ENCODE results near the gene MYH16. TPM values are rescaled to one million over a fixed set of nuclear protein-coding genes. Genes with fewer than 3 reads are reported as not detected.

MYH16 gene
- total and polyA plus RNA-seq, 2 experiments from 2014 or later, result not detected

DNA sequence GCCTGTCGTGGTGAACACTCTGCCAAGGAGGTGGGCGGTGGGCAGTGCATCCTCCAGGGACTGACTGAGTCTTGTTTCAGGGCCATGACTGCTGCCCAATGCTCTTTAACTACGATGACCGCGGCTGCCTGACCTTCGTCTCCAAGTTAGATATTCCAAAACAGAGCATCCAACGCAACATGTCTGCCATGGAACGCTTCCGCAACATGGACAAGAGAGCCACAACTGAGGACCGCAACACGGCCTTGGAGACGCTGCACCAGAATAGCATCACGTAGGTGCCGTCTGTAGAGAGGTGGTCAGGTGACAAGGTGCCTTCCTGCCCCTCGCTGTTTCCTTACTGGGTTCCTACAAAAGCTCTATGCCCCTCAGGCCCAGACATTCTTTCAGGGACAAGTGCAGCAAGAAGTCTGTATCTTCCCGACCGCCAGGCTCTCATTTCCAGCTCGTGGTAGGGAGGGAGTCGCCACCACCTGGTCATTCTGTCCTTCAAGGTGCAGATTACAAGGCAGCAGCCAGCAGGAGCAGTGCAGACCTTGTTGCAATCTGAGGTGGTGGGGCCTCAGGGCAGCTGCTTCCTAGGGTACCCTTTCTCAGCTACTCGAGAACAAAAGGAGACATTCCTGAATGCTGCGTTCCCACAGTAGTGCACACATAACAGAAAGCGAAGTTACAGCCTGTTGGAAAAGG, 87.0 kb downstream of the MYH16 start (continued):
- TF ChIP-seq, protein P1, sequence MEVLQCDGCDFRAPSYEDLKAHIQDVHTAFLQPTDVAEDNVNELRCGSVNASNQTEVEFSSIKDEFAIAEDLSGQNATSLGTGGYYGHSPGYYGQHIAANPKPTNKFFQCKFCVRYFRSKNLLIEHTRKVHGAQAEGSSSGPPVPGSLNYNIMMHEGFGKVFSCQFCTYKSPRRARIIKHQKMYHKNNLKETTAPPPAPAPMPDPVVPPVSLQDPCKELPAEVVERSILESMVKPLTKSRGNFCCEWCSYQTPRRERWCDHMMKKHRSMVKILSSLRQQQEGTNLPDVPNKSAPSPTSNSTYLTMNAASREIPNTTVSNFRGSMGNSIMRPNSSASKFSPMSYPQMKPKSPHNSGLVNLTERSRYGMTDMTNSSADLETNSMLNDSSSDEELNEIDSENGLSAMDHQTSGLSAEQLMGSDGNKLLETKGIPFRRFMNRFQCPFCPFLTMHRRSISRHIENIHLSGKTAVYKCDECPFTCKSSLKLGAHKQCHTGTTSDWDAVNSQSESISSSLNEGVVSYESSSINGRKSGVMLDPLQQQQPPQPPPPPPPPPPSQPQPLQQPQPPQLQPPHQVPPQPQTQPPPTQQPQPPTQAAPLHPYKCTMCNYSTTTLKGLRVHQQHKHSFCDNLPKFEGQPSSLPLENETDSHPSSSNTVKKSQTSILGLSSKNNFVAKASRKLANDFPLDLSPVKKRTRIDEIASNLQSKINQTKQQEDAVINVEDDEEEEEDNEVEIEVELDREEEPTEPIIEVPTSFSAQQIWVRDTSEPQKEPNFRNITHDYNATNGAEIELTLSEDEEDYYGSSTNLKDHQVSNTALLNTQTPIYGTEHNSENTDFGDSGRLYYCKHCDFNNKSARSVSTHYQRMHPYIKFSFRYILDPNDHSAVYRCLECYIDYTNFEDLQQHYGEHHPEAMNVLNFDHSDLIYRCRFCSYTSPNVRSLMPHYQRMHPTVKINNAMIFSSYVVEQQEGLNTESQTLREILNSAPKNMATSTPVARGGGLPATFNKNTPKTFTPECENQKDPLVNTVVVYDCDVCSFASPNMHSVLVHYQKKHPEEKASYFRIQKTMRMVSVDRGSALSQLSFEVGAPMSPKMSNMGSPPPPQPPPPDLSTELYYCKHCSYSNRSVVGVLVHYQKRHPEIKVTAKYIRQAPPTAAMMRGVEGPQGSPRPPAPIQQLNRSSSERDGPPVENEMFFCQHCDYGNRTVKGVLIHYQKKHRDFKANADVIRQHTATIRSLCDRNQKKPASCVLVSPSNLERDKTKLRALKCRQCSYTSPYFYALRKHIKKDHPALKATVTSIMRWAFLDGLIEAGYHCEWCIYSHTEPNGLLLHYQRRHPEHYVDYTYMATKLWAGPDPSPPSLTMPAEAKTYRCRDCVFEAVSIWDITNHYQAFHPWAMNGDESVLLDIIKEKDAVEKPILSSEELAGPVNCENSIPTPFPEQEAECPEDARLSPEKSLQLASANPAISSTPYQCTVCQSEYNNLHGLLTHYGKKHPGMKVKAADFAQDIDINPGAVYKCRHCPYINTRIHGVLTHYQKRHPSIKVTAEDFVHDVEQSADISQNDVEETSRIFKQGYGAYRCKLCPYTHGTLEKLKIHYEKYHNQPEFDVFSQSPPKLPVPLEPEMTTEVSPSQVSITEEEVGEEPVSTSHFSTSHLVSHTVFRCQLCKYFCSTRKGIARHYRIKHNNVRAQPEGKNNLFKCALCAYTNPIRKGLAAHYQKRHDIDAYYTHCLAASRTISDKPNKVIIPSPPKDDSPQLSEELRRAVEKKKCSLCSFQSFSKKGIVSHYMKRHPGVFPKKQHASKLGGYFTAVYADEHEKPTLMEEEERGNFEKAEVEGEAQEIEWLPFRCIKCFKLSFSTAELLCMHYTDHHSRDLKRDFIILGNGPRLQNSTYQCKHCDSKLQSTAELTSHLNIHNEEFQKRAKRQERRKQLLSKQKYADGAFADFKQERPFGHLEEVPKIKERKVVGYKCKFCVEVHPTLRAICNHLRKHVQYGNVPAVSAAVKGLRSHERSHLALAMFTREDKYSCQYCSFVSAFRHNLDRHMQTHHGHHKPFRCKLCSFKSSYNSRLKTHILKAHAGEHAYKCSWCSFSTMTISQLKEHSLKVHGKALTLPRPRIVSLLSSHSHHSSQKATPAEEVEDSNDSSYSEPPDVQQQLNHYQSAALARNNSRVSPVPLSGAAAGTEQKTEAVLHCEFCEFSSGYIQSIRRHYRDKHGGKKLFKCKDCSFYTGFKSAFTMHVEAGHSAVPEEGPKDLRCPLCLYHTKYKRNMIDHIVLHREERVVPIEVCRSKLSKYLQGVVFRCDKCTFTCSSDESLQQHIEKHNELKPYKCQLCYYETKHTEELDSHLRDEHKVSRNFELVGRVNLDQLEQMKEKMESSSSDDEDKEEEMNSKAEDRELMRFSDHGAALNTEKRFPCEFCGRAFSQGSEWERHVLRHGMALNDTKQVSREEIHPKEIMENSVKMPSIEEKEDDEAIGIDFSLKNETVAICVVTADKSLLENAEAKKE (CRISPR knock-in tag; IDR thresholded peaks at IDR 0.05), result no peak
- TF ChIP-seq CTCF (conservative IDR thresholded peaks at IDR 0.05; ENCODE audit: low read depth in 2 of 2), result peak in 1 of 2 experiments; percentile 57; a peak in 2 of 4 replicates
- TF ChIP-seq REST (IDR thresholded peaks at IDR 0.05; ENCODE audit: unreplicated experiment), result no peak

Other genes with a start within 250 kb of the MYH16 start
- gene SMURF1, start 128.7 kb upstream of the MYH16 start, total RNA-seq (2014; rRNA removed; shearing (Covaris generic)), result 17.5 and 23.9 TPM in 2 replicates
- 5.0 and 5.8 TPM in 2 replicates for gene SMURF1, start 128.7 kb upstream of the MYH16 start, polyA plus RNA-seq (2016; fragmentation: Nextera tagmentation; extraction: Ambion mirVana)
- not detected in 2 replicates for gene KPNA7, start 64.7 kb upstream of the MYH16 start, total RNA-seq (2014; rRNA removed; shearing (Covaris generic))
- not detected in 2 replicates for gene KPNA7, start 64.7 kb upstream of the MYH16 start, polyA plus RNA-seq (2016; fragmentation: Nextera tagmentation; extraction: Ambion mirVana)
- gene ARPC1A, start 53.1 kb downstream of the MYH16 start, total RNA-seq (2014; rRNA removed; shearing (Covaris generic)), result 108 and 168 TPM in 2 replicates
- 210 and 246 TPM in 2 replicates for gene ARPC1A, start 53.1 kb downstream of the MYH16 start, polyA plus RNA-seq (2016; fragmentation: Nextera tagmentation; extraction: Ambion mirVana)
- 93.2 and 132 TPM in 2 replicates for gene ARPC1B, start 101.9 kb downstream of the MYH16 start, total RNA-seq (2014; rRNA removed; shearing (Covaris generic))
- 89.7 and 101 TPM in 2 replicates for gene ARPC1B, start 101.9 kb downstream of the MYH16 start, polyA plus RNA-seq (2016; fragmentation: Nextera tagmentation; extraction: Ambion mirVana)
- 93.1 and 125 TPM in 2 replicates for gene PDAP1, start 135.8 kb downstream of the MYH16 start, total RNA-seq (2014; rRNA removed; shearing (Covaris generic))
- gene PDAP1, start 135.8 kb downstream of the MYH16 start, polyA plus RNA-seq (2016; fragmentation: Nextera tagmentation; extraction: Ambion mirVana), result 134 and 205 TPM in 2 replicates
- gene BUD31, start 136.1 kb downstream of the MYH16 start, total RNA-seq (2014; rRNA removed; shearing (Covaris generic)), result 77.1 and 98.5 TPM in 2 replicates
- 227 and 247 TPM in 2 replicates for gene BUD31, start 136.1 kb downstream of the MYH16 start, polyA plus RNA-seq (2016; fragmentation: Nextera tagmentation; extraction: Ambion mirVana)
- 12.2 and 18.1 TPM in 2 replicates for gene PTCD1, start 166.0 kb downstream of the MYH16 start, total RNA-seq (2014; rRNA removed; shearing (Covaris generic))
- 10.7 and 13.4 TPM in 2 replicates for gene PTCD1, start 166.0 kb downstream of the MYH16 start, polyA plus RNA-seq (2016; fragmentation: Nextera tagmentation; extraction: Ambion mirVana)
- gene CPSF4, start 166.1 kb downstream of the MYH16 start, total RNA-seq (2014; rRNA removed; shearing (Covaris generic)), result 88.0 and 93.2 TPM in 2 replicates
- 33.4 and 34.3 TPM in 2 replicates for gene CPSF4, start 166.1 kb downstream of the MYH16 start, polyA plus RNA-seq (2016; fragmentation: Nextera tagmentation; extraction: Ambion mirVana)
- gene ATP5MF, start 193.3 kb downstream of the MYH16 start, total RNA-seq (2014; rRNA removed; shearing (Covaris generic)), result 1,703 and 1,870 TPM in 2 replicates
- 1,770 and 2,005 TPM in 2 replicates for gene ATP5MF, start 193.3 kb downstream of the MYH16 start, polyA plus RNA-seq (2016; fragmentation: Nextera tagmentation; extraction: Ambion mirVana)
- 13.8 and 14.2 TPM in 2 replicates for gene ZNF789, start 200.1 kb downstream of the MYH16 start, total RNA-seq (2014; rRNA removed; shearing (Covaris generic))
- 9.0 and 11.2 TPM in 2 replicates for gene ZNF789, start 200.1 kb downstream of the MYH16 start, polyA plus RNA-seq (2016; fragmentation: Nextera tagmentation; extraction: Ambion mirVana)
- gene ZNF394, start 227.4 kb downstream of the MYH16 start, total RNA-seq (2014; rRNA removed; shearing (Covaris generic)), result 26.9 and 29.2 TPM in 2 replicates
- 11.4 and 12.6 TPM in 2 replicates for gene ZNF394, start 227.4 kb downstream of the MYH16 start, polyA plus RNA-seq (2016; fragmentation: Nextera tagmentation; extraction: Ambion mirVana)
- gene ZKSCAN5, start 231.8 kb downstream of the MYH16 start, total RNA-seq (2014; rRNA removed; shearing (Covaris generic)), result 10.2 and 13.4 TPM in 2 replicates
- 4.6 and 4.9 TPM in 2 replicates for gene ZKSCAN5, start 231.8 kb downstream of the MYH16 start, polyA plus RNA-seq (2016; fragmentation: Nextera tagmentation; extraction: Ambion mirVana)